Measurements from ENCODE around the gene GLIS2. TPM values are rescaled to one million over a fixed set of nuclear protein-coding genes. Genes with fewer than 3 reads are reported as not detected.

Gene GLIS2
- total RNA-seq, 1 donor from 2014 or later = not detected

GRCh38 chr16:4370151-4370550, 54.3 kb downstream of the GLIS2 start:
- H3K27ac Mint-ChIP-seq = no peak overlapping the region
- POLR2A ChIA-PET = no interaction called here
- H3K9me3 Mint-ChIP-seq = no peaks in the 10 kb centered on the region
- intact Hi-C loops (cut with micrococcal nuclease) = no loop called here
- ATAC-seq (ENCODE audit: low read depth) (no peak), DNase-seq (no peak)
- no peak for TF ChIP-seq CTCF (IDR thresholded peaks at IDR 0.05)
- H3K36me3 Mint-ChIP-seq (ENCODE audit: low read depth) = peaks cover 11% of the 10 kb centered on the region
- no peaks in the 10 kb centered on the region for H3K27me3 Mint-ChIP-seq
- CTCF ChIA-PET = interaction anchor here (1.1 kb wide), 1 partner anchor 32 kb away, joined by 4 read pairs; no protein-coding TSS in a partner anchor
- H3K4me1 Mint-ChIP-seq = peaks cover 30% of the 10 kb centered on the region
- H3K4me3 Mint-ChIP-seq = no peak overlapping the region

- Mint-ChIP-seq H3K9me3 (no peaks in the 10 kb centered on the region), H3K4me1 (peaks cover 26% of the 10 kb centered on the region), H3K27me3 (no peaks in the 10 kb centered on the region), H3K36me3 (ENCODE audit: low read depth) (peaks cover 17% of the 10 kb centered on the region), H3K27ac (no peak overlapping the region), H3K4me3 (no peak overlapping the region)
- ChIA-PET CTCF (interaction anchor here (1.1 kb wide), 1 partner anchor 32 kb away, joined by 4 read pairs; no protein-coding TSS in a partner anchor), POLR2A (no interaction called here)
- TF ChIP-seq CTCF (IDR thresholded peaks at IDR 0.05) = no peak
- intact Hi-C loops (cut with micrococcal nuclease) = loop anchor here (1.0 kb wide), 1 partner anchor 19 kb away; the partner anchor contains the start of gene PAM16
- no peak for DNase-seq
- no peak for ATAC-seq (ENCODE audit: low read depth)
Observed at GRCh38 chr16:4370570-4371356, 54.9 kb downstream of the GLIS2 start.

- Mint-ChIP-seq H3K9me3 (no peaks in the 10 kb centered on the region), H3K4me3 (peak within 1 kb of the TSS; percentile 80), H3K27me3 (no peaks in the 10 kb centered on the region), H3K4me1 (peaks cover 22% of the 10 kb centered on the region), H3K36me3 (ENCODE audit: low read depth) (peaks cover 17% of the 10 kb centered on the region), H3K27ac (no peak within 1 kb of the TSS)
- intact Hi-C loops (cut with micrococcal nuclease) = loop anchor here (1.0 kb wide), 1 partner anchor 20 kb away; the partner anchor contains the start of gene PAM16
- TF ChIP-seq CTCF (IDR thresholded peaks at IDR 0.05) = no peak
- DNase-seq = peak; percentile 79
- CTCF ChIA-PET = no interaction called here
- POLR2A ChIA-PET = no interaction called here
- peak; percentile 92 for ATAC-seq (ENCODE audit: low read depth)
Observed at GRCh38 chr16:4371357-4372000, 55.6 kb downstream of the GLIS2 start, which contains the start of gene VASN. Gene VASN, plus strand, starts transcription at chr16:4371848. Its CDS starts 9,030 bp downstream, at chr16:4380878.

GRCh38 chr16:4372001-4372577, 56.2 kb downstream of the GLIS2 start:
- Mint-ChIP-seq H3K36me3 (ENCODE audit: low read depth) (peaks cover 17% of the 10 kb centered on the region), H3K27me3 (no peaks in the 10 kb centered on the region), H3K9me3 (no peaks in the 10 kb centered on the region), H3K4me3 (peak overlapping the region; percentile 80), H3K4me1 (peaks cover 20% of the 10 kb centered on the region), H3K27ac (no peak overlapping the region)
- intact Hi-C loops (cut with micrococcal nuclease) = no loop called here
- ChIA-PET POLR2A (no interaction called here), CTCF (no interaction called here)
- ATAC-seq (ENCODE audit: low read depth) (peak; percentile 56), DNase-seq (no peak)
- no peak for TF ChIP-seq CTCF (IDR thresholded peaks at IDR 0.05)
